GM12892 (cell line): Measurements from ENCODE around the gene DGKB.

Experiments used
- DNase-seq: peaks from one replicate; pipeline ENCODE4 v3.0.0; 2011; ENCODE audit not compliant: insufficient read length
- FAIRE-seq: peaks from 2 replicates; lab custom pipeline; 2011; peaks lifted over from hg19 to GRCh38; lab: Jason Lieb, UNC
- POLR2A ChIP-seq: IDR thresholded peaks from 2 replicates; pipeline ENCODE4 v1.6.1; 2011; ENCODE audit warnings: low read depth, low read length, control low read depth
- POLR2AphosphoS5 ChIP-seq: IDR thresholded peaks from 2 replicates; pipeline ENCODE4 v1.6.1; 2011; ENCODE audit warnings: low read depth, low read length, control low read depth
- TAF1 ChIP-seq: IDR thresholded peaks from 2 replicates; pipeline ENCODE4 v1.6.1; 2011; ENCODE audit warnings: low read depth, mild to moderate bottlenecking, control low read depth, low read length, borderline replicate concordance

DGKB gene

DNA sequence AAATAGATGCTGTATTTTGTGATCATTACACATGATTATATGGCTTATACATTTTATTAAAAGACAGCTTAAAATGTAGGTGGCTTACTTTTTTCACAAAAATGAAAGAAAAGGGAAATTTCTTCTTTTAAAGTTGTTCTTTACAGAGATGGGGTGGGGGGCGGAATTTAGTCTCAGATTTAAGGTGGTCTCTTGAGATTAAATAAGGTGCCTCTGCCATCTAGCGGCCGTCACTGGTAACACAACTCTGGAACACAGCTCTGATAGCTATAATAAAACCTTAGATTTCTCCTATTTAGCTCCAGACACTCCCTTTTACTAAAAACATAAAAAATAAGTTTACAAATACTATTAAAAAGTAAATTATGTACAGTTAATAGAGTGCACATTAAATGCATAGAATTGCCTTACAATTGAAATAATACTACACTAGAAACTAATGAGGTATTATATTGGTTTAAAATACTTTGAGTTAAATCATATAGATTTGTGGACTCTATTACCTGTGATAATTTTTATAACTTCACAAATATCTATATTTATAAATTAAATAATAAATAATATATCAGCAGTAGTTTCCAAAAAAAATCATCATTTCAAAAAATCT, 210.9 kb downstream of the DGKB start:
- FAIRE-seq (peak; percentile 17), DNase-seq (no peak)
- TF ChIP-seq POLR2AphosphoS5 (no peak), POLR2A (no peak), TAF1 (no peak)

DNA sequence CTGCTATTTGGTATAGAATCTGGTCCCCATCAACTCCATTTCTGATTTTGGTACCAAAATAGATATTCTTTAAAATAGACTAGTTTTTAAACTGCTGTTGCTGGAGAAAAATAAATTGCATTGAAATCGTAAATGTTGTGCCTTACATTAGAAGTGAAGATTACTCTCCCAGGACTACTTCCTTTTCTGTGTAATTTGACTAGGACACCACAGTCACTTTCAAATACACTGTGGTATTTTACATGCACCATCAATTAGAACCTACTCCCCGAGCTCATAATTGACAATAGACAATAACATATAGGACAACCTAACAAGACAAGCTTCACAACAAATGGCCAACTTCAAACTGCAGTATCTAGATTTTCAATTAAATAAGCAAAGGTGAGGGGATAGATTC, 211.5 kb downstream of the DGKB start:
- TF ChIP-seq TAF1 (no peak), POLR2A (no peak), POLR2AphosphoS5 (no peak)
- FAIRE-seq (no peak), DNase-seq (no peak)

DNA sequence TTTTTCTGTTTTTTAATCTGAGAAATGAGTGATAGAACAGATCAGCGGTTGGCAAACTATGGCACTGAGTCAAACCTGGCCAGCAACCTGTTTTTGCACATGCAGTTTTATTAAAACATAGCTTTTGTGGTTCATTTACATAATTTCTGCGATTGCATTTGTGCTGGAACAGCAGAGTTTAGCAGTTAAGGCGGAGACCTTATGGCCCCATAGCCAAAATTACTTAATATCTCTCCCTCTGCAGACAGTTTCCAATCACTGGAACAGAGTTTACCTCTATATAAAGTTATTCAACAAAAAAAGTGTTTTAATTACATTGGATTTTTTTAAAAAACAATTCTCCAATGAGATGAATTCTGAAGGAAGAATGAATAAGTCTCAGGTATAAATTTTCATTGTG, 212.1 kb downstream of the DGKB start:
- FAIRE-seq: no peak
- no peak for DNase-seq
- no peak for TF ChIP-seq POLR2AphosphoS5

DNA sequence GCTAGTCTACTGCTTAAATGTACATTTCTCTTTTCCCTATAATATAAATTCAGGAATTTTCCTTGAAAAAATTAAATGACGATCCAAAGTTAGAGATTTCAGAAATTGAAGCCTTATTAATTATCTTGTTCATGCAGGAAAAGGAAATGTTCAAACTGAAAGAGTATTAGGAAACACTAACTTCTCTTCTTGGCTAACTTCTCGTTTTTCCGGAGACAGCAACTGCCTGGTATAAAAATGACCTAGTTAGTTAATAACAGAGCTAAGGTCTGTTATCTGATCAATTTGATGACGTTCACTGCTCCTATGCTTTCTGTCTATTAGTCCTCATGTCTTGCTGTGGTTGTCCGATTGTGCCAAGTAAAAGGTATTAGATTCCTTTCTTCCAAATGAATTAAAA, 212.5 kb downstream of the DGKB start:
- FAIRE-seq (no peak), DNase-seq (no peak)
- no peak for TF ChIP-seq POLR2AphosphoS5
- no peak for TF ChIP-seq POLR2A
- no peak for TF ChIP-seq TAF1

DNA sequence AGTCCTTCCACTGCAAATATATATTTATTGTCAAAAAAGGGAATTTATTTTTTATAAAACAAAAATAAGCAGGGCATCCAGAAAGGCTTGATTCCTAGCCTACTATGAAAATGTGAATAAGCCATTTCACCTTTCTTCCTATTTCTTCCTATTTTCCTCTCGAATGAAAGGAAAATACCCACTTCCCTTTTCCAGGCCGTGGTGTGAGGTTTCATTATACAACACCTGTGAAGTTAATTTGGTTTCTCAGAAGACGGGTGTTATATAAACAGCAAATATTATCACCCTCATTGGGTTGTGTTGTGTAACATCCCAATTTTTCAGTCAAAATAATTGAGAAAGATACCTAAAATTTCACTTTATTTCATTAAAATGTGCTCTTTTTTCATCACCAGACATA, 214.3 kb downstream of the DGKB start:
- no peak for TF ChIP-seq POLR2A
- TF ChIP-seq POLR2AphosphoS5: no peak
- TF ChIP-seq TAF1: no peak
- no peak for DNase-seq
- no peak for FAIRE-seq

DNA sequence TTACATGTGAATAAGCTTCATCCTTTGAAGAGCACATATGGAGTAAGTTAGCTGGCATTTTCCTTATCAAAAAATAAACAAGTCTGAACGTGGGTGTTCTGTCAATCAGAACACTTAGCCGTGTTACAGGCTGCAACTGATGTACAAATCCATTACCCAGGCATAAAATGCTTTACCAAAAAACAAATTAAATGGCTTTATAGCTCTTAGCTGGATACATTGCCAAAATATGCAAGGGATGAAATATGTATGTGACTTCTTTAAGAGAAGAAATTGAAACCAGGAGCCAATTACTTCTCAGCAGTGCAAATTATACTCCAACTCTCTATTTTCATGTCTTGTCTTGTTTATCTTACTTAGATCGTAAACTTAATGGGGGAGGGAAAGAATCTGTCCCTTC, 214.8 kb downstream of the DGKB start:
- FAIRE-seq: no peak
- DNase-seq: no peak
- no peak for TF ChIP-seq TAF1
- TF ChIP-seq POLR2AphosphoS5: no peak
- no peak for TF ChIP-seq POLR2A

DNA sequence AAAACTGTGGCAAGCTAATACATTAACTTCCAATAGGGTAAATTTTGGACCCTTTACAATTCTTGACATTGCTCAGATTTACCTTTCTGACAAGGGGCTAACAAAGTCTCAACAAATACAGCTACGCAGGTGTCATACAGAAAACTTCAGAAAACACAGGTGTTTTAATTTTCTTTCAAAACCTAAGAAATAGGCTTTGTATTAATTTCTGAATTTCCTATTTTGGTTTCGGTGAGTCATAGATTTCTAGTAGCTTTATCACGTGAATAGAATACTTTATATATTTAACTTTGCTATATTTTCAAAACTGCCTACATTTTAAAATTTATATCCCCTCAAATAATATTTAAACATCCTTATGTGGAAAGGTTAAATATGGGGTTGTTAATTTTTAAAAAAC, 215.3 kb downstream of the DGKB start:
- DNase-seq: no peak
- TF ChIP-seq POLR2AphosphoS5 (no peak), TAF1 (no peak), POLR2A (no peak)
- no peak for FAIRE-seq

DNA sequence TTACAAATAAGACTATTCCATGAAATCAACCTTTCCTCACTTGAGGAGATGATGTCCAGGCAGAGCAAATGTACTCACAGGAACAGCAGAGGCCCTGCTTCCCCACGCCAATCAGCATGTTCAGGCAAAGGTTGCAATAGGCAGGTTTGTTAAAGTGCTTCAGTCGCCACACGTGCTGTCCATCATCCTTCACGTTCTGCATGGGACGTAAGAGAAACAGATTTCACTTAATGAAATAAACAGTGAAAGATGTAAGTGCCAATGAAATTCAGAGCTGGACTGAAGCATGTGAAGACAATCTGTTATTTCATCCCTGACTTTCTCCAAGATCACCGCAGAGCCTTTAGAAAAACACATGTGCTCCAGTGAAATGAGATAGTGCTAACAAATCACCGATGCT, 217.4 kb downstream of the DGKB start:
- DNase-seq (no peak), FAIRE-seq (no peak)
- TF ChIP-seq POLR2AphosphoS5 (no peak), TAF1 (no peak), POLR2A (no peak)

DNA sequence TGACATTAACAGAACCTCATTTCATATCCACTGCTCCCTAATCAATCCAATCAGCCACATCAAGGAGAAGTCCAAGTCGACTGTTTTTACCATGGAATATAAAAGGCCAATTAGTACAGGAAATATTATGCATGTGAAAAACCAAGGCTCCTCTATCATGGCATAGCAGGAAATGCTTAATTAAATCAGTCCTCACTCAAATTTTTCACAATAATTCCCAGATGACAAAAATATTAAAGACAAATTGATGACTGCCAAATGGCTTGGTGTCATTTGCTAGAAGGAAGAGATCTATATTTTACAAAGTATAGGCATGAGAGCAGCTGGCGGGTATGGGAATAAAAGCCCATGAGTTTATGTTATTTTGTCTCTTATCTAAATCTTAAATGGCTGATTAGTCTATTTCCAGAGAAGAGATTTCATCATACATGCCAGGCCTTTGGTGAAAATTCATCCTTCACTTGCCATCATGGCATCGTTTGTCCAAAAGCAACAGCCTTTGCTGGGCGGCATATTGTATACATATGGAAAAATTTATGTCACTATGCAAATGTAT, 219.6 kb downstream of the DGKB start:
- FAIRE-seq: no peak
- no peak for DNase-seq
- no peak for TF ChIP-seq TAF1
- TF ChIP-seq POLR2AphosphoS5: no peak
- TF ChIP-seq POLR2A: no peak

DNA sequence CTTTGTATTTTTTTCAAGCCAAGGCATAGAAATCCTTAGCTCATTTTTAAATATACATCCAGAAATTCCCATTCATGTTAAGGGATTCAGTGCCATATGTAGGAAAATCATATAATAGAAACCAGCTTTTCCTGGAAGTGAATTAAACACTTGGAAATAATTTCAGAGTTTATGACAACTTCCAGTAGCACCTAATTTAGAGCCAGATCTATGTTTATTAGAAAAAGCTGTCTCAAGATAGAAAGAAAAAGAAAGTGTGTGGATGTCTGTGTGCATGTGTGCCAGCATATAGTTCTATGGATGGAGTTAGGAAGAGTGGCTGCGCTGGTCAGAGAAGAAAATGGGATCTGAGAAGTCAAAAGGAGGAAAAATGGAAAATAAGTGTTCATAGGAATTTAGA, 225.7 kb downstream of the DGKB start:
- DNase-seq: no peak
- FAIRE-seq: no peak
- TF ChIP-seq POLR2AphosphoS5 (no peak), TAF1 (no peak), POLR2A (no peak)

DNA sequence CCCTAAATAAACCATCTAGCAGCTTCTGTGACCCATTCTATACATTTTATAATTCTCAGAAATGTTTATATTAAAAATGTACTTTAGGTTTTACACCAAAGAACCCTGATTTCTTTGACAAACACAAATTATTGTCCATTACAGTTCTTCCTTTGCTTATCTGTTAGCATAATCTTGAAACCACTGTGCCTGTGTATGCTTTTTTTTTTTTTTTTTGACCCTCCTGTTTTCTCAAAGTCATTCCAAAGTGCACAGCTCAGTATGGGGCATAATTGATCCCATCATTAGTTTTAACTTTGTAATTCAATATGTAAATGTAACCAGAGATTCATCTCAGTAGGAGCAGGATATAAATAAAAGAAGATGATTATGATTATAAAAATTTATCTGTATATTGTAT, 229.3 kb downstream of the DGKB start:
- TF ChIP-seq TAF1: no peak
- no peak for TF ChIP-seq POLR2A
- no peak for TF ChIP-seq POLR2AphosphoS5
- DNase-seq (no peak), FAIRE-seq (no peak)

DNA sequence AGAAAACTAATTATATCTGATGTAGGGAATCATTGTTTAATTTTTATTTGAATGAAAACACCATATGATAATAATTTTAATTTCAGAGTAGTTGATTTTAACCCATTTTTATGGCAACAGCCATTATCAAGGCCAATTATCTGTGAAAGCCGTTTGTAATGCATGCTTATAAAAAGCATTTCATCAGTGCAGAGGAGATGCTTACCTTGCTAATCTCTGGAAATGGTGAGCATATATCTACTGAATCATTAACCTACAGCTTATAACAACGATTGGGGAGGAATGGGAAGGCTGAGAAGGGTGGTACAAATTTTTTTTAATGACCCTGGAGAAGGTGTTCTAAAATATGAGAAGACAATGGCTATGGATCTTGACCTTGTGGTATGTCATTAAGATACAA, 235.6 kb downstream of the DGKB start:
- FAIRE-seq: no peak
- TF ChIP-seq POLR2AphosphoS5: no peak
- no peak for TF ChIP-seq TAF1
- no peak for TF ChIP-seq POLR2A
- no peak for DNase-seq
